PFSK-1 (cell line): ENCODE results near the gene ABCF1.
A peak's percentile ranks its signal among the peaks of the same experiment; 100 is the strongest.

Experiments
- FOXP2 ChIP-seq: optimal IDR thresholded peaks from 2 replicates; pipeline ENCODE3; 2011; ENCODE audit warnings: borderline replicate concordance, control low read depth, inconsistent platforms; ENCODE audit not compliant: insufficient read depth; ENCODE audit errors: extremely low read length, extremely low read depth
- POLR2AphosphoS5 ChIP-seq: IDR thresholded peaks from 2 replicates; pipeline ENCODE4 v1.6.1; 2012; ENCODE audit warnings: low read depth, mild to moderate bottlenecking, control low read depth, low read length, moderate library complexity
- SIN3A ChIP-seq: IDR thresholded peaks from 2 replicates; pipeline ENCODE4 v1.6.1; 2012; ENCODE audit warnings: mild to moderate bottlenecking, low read length, moderate library complexity, borderline replicate concordance; ENCODE audit not compliant: insufficient read depth
- TAF1 ChIP-seq: IDR thresholded peaks from 2 replicates; pipeline ENCODE4 v1.6.1; 2012; ENCODE audit warnings: low read length, control low read depth, borderline replicate concordance; ENCODE audit not compliant: insufficient read depth
- TF ChIP-seq, protein P1 (sequence below), 2 experiments: IDR thresholded peaks; 2 replicates each; pipeline versions ENCODE4 v1.6.1 to v1.8.0; 2011 to 2012; ENCODE audit warnings: low read depth in 2 of 2, low read length in 2 of 2, control low read depth in 1 of 2, inconsistent platforms in 1 of 2, mild to moderate bottlenecking in 1 of 2, moderate library complexity in 1 of 2; ENCODE audit not compliant: insufficient read depth in 1 of 2

The ABCF1 gene

DNA sequence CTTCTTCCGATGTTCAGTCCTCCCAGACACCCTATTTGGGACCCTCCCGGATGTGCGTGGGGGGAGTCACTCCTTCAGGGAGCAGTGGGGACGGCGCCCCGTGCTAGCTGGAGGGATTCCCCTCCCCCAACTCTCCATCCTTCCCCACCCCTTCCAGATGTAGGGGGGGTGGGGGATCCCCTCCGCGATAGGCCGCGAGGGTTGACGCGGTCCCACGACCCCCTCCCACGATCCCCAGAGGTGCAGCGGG lies 15.5 kb upstream of the ABCF1 start:
- TF ChIP-seq SIN3A = no peak
- no peak for TF ChIP-seq FOXP2
- TF ChIP-seq, protein P1, sequence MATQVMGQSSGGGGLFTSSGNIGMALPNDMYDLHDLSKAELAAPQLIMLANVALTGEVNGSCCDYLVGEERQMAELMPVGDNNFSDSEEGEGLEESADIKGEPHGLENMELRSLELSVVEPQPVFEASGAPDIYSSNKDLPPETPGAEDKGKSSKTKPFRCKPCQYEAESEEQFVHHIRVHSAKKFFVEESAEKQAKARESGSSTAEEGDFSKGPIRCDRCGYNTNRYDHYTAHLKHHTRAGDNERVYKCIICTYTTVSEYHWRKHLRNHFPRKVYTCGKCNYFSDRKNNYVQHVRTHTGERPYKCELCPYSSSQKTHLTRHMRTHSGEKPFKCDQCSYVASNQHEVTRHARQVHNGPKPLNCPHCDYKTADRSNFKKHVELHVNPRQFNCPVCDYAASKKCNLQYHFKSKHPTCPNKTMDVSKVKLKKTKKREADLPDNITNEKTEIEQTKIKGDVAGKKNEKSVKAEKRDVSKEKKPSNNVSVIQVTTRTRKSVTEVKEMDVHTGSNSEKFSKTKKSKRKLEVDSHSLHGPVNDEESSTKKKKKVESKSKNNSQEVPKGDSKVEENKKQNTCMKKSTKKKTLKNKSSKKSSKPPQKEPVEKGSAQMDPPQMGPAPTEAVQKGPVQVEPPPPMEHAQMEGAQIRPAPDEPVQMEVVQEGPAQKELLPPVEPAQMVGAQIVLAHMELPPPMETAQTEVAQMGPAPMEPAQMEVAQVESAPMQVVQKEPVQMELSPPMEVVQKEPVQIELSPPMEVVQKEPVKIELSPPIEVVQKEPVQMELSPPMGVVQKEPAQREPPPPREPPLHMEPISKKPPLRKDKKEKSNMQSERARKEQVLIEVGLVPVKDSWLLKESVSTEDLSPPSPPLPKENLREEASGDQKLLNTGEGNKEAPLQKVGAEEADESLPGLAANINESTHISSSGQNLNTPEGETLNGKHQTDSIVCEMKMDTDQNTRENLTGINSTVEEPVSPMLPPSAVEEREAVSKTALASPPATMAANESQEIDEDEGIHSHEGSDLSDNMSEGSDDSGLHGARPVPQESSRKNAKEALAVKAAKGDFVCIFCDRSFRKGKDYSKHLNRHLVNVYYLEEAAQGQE (IDR thresholded peaks at IDR 0.05; ENCODE audit: insufficient read depth in 1 of 2, low read depth in 2 of 2, low read length in 2 of 2) = no peak
- no peak for TF ChIP-seq POLR2AphosphoS5
- TF ChIP-seq TAF1 = no peak

DNA sequence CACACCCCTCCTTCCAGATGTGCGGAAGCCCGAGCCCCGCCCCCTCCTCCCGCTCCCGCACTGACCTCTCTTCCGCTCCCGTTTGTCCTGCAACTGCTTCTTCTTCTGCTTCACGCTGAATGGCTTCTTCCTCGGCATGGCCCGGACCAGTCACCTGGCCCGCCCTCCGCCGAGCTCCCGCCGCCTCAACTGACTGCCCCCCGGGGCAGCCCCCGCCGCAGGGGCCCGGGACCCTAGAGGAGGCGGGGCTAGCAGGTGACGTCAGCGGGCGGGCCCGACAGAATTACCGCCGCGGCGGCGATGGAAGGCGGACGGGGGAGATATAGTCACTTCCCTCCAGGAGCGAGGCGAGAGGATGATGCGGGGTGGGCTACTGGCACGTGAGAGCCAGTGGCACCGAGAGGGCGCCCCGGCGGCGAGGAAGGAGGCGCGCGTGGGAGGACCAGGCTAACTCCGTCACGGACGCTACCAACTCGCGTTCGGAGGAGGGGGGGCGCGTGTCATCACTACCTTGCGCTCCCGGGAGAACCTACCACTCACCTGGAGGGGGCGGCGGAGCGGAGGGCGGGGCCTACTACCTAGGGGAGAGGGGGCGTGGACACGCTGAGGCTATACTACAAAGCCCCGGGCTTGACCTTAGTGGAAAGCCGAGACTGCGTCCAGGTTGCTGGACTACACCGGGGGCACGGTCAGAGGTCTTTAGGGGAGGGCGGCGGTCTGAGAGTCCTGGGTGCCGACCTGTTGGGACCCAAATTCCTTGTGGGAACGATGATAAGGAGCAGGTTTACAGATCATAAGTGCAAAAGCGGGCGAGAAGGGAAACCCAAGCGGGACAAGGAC lies 15.0 kb upstream of the ABCF1 start, which contains the start of gene GNL1:
Gene GNL1, minus strand, starts transcription at position 424 of the 840 bp plus-strand sequence. Its CDS starts 286 bp downstream, at position 138.
- TF ChIP-seq SIN3A (peak; percentile 70; the same call in 1 of the 2 replicates), TAF1 (peak; percentile 46; the same call in 1 of the 2 replicates), FOXP2 (peak; percentile 86), POLR2AphosphoS5 (peak; percentile 43; the same call in 1 of the 2 replicates)
- TF ChIP-seq, protein P1 (IDR thresholded peaks at IDR 0.05; ENCODE audit: insufficient read depth in 1 of 2, low read depth in 2 of 2, low read length in 2 of 2) = peak in 1 of 2 experiments; percentile 13; a peak in 1 of 4 replicates

DNA sequence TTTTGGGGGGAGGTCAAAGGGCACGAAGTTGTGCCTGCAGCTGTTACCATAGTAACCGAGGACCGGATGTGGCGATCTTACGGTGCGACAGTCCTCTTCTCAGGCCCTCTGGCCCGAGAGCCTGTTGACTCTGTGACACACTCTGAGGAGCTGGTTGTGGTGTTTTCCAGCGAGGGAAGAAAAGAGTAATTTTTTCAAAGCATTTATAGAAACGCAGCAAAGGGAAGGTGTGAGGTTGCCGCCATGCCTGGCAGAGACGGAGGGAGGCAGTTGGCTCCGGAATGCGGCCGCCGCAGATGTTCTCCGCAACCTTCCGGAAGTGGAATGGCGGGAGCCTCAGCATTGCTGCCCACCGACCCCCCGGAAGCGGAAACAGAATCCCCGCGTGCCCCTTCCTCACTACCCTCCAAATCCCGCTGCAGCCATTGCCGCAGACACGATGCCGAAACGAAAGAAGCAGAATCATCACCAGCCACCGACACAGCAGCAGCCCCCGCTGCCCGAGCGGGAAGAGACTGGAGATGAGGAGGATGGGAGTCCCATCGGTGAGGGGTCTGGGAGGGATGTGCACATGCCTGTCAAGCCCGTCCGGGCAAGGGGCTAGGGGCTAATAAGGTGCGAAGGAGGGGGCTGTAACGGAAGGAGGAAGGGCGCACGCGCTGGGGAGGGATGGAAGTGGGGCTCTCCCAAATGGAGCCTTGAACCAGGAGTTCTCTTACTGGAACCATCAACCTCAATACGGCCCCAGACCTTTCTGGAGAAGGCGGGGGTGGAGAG lies 14.1 kb upstream of the ABCF1 start, which contains the start of gene PRR3:
Gene PRR3, plus strand, starts transcription at position 390 of the 777 bp plus-strand sequence. Its CDS starts 50 bp downstream, at position 440.
- TF ChIP-seq POLR2AphosphoS5 = peak; percentile 86
- TF ChIP-seq, protein P1 (IDR thresholded peaks at IDR 0.05; ENCODE audit: insufficient read depth in 1 of 2, low read depth in 2 of 2, low read length in 2 of 2) = peak; percentile 52; a peak in 1 of 4 replicates
- peak; percentile 95 for TF ChIP-seq TAF1
- peak; percentile 3 for TF ChIP-seq FOXP2
- peak; percentile 62; the same call in 1 of the 2 replicates for TF ChIP-seq SIN3A

DNA sequence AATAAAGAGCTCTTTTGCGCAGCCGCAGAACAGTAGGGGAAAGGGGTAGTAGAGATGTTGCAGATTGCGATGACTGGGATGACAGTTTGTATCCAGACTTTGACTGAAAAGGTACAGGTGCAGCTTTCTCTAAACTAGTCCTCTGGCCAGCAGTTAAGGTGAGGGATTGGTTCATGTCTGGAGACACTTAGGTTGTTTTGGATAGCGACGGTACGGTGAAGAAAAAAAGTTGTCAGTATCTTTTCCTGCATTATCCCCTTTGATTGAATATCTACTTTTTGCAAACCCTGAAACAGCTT lies 13.6 kb upstream of the ABCF1 start:
- TF ChIP-seq SIN3A (no peak), POLR2AphosphoS5 (no peak), TAF1 (no peak), FOXP2 (no peak)
- TF ChIP-seq, protein P1 (IDR thresholded peaks at IDR 0.05; ENCODE audit: insufficient read depth in 1 of 2, low read depth in 2 of 2, low read length in 2 of 2) = no peak
